Activated CD4-positive, CD25-positive, alpha-beta regulatory T cell (primary cell): ENCODE results near the gene RBM19.

ENCODE experiments used
- DNase-seq, 4 experiments: peaks; one replicate each; lab custom pipeline; 2025; lab: John Stamatoyannopoulos, UW

RBM19 gene

DNA sequence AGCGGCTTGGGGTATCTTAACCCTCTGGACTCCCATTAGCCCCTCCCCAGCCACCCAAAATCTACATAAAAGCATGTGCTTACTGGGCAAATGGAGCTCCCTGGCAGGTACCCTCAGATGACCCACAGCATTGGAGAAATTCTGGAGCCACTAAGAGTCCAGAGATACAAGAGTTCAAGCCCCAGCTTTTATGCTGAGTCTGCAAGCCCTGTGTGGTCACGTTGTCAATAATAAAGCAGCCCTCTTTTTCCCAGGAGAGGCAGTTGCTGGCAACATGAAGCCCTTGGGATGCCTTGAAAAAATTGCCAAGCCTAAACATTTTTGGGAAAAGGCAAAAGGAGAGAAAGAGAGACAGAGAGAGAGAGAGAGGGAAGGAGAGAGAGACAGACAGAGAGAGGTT lies 83.4 kb downstream of the RBM19 start:
- DNase-seq = no peak

DNA sequence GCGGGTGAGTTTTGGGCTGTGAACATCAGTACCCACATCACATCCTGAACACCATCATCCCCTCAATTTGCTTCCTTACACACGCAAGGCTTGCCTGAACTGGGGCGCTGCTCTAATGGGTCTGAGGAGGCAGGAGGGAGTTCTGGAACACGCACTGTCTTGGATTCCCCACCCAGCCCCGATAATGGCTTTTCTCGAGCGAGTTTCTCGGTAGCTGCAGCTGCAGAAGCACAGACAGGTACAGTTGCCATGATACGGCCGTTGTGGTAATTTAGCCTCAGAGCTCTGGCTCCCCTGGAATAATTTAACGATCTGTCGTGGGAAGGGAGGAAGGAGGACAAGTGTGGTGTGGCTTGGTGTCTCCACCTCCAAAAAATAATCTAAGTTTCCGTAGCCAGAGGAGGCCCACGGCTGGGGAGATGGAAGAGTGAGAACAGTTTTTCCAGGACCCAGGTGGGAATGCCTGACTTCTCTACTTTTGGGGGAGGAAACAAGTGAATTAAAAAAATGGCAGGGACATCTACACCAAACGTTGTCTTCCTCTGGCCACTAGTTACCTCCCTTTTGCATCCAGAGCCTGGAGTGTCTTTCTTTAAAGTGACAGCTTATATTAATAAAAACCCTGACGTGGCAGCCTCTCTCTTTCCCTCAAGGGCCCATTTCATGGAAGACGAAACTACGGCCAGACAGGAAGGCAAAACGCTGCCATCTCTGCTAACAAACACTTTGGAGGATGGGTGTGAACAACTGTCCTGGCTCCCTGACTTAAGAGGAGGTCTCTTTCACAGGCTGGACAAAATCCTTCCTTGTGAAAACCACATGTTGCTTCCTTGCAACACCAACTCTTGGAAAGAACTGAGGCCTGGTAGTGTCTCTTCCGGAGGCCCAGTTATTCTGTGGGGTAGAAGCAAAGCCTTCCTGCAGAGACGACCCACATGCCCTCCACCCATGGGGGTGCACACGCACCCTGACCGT lies 84.8 kb downstream of the RBM19 start:
- no peak for DNase-seq

DNA sequence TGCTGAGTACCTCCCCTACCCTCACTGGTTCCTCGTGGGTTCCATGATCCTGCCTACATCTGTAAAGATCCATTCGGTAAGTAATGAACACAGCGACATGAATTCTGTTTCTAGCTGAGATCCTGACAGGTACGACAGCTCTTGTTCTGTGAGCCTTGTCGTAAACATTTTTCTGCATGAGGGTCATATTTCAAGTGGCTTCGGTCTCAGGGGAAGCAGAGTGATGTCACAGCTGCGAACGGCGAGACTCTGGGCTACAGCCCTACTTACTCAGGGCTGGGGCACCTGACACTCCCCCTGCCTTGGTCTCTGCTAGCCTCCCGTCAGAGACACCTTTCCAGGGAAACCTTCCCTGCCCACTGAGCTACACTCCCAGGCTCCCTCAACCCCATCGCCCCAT lies 85.8 kb downstream of the RBM19 start:
- DNase-seq = no peak

DNA sequence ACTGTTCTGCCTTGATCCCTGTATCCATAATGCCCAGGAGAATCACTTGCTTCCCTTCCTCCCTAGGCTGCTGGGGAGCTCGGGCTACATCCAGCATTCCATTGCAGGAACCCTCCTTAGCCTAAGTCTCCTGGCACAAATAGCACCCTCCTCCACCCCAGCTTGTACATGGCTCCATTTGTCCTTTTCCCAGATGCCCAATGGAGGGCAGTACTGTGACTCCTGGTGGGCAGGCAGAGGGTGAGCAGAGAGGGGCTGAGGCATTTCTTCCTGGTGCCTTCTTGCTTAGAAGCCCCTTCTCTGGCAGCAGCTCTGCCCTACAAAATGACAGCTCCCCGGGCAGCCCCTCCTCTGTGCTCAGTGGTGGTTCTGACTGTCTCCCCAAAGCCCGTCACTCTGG lies 86.5 kb downstream of the RBM19 start:
- DNase-seq = no peak

DNA sequence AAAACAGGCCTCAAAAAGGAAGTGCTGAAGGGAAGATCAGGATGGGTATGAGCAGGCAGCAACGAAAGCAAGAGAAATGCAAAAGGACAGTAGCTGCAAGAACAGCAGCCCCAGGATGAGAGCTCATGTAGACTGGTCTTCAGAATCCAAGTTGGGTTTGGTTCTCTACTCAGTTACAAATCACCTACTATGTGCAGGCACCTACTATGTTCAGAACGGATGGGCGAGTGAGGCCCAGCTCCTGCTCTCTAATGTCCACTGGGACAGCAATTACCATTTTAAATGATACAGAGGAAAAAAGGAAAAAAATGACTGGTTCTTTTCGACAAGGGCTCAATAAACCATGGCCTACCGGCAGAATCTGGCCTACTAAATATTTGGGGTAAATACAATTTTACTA lies 88.5 kb downstream of the RBM19 start:
- DNase-seq = no peak

DNA sequence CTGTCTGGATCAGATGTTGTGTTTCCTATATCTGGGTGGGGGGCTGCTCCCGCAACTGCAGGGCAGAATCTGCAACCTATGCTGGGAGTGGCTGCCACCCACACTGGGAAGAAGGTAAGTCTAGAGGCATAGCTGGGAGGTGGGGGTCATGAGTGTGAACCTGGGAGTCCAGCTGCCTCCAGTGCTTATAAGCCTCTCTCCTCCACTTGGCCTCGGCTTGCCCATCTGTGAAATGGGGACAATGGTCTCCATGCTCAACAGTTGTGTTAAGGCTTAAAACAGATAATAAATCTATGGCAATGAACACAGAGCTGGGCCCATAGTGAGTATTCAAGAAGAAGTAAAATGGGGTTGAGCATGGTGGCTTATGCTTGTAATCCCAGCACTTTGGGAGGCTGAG lies 90.0 kb downstream of the RBM19 start:
- no peak for DNase-seq

DNA sequence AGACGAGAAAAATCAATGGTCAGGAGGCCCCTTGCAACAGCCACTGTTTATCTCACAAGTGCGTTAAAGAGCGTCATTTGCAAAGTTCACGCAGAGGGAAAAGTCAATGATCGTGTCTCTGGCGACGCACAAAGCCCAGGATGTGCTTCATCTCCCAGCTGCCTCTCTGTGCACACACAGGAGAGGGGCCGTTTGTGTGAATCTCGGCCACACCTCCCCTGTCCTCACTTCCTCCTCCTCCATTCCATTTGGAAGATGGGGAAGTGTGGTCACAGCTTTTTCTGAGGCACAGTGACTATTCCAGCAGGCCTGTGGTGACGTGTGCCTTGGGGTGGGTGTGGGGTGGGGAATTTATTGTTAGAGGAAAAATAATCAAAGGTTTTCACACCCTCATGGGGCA lies 90.4 kb downstream of the RBM19 start:
- DNase-seq = no peak

DNA sequence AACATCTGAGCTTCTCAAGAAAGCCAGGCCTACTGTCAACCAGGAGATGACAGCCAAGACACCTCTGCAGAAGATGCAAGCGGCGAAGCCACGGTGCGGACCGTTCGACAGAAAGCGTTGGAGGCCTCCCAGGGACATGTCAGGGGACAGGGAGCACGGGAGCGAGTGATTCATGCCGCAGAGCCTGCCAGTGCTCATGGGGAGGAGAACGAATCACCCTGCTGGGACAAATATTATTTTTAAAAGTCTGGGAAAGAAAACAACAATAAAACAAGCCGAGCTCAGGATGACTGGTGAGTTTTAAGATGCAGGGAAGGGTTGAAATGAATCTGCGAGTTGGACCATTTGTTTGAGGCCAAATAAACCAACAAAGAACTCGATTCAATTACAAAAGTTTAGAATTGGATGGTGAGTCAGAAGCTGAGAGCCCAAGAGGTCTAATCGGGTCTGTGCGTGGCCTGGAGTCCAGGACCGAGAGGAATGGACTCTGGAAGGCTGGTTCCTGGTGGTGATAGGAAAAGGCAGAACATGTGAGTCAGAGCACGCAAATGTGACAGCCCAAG lies 91.0 kb downstream of the RBM19 start:
- no peak for DNase-seq

DNA sequence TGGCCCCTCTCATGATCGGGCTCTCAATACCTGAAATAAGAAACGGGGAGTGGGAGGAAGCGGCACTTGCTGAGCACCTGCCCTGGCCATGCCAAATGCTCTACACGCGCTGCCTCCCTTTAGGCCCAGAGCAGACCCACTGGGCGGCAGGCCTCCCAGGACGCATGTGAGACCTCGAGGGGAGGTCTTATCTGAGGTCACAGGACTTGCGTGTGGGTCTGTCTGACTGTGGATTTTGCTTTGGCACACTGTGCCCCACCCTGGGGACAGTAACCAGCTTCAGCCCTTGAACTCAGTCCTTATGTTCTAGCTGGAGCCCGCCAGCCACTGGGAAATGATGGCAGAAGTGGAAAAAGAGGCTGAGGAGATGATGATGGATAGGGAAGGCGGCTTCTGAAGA lies 91.8 kb downstream of the RBM19 start:
- no peak for DNase-seq

DNA sequence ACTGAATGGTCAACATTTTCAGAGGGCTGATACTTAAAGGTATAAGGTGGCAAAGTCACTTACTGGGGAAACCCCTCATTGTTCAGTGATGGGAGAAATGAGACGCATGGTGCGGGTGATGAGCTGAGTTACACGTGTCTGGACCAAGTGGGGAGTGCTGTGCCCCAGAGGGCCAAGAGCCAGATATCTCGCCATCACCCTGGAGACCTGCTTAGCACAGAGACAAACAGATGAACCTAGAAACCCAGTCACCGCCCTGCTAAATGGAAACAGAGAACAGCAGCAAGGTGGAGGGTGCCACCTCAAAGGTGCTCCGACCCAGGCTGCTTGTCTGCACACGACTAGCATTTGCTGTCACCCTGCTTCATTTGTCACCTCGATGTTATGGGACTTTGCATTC lies 92.4 kb downstream of the RBM19 start:
- no peak for DNase-seq

DNA sequence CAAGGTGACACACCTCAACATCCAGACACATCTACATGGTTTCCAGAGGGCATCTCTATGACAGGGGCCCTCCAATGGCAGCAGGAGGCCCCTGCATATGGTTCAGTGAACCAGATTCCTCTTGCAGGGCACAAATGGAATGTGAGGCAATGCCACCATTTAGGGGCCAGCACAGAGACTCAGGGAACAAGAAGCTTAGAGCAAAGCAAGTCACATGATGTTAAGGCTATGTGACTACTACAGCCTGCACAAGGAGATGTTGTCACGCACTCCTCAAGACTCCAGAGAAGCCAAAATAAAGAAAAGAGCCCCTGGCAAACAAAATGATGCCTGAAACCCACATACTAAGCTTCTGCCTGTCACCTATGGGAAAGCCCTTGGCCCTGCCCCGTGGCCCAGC lies 95.2 kb downstream of the RBM19 start:
- no peak for DNase-seq

DNA sequence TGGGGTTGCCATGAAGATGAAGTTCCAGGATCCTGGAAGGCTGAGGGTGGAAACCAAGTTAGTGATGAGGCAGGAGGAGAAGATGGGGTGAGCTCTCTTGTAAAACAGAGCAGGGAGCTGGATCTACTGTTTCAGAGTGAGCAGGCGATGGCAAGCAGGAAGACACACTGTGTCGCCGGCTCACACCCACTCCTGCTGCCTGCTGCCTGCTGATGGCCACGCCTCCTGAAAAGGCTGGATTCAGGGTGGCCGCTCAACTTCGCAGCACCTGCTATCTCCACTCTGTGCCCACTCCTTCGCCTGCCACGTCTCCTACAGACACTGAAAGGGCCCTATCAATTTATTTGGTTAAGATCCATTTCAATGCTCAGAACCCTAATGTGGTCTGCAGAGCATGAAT lies 96.1 kb downstream of the RBM19 start:
- DNase-seq = no peak

DNA sequence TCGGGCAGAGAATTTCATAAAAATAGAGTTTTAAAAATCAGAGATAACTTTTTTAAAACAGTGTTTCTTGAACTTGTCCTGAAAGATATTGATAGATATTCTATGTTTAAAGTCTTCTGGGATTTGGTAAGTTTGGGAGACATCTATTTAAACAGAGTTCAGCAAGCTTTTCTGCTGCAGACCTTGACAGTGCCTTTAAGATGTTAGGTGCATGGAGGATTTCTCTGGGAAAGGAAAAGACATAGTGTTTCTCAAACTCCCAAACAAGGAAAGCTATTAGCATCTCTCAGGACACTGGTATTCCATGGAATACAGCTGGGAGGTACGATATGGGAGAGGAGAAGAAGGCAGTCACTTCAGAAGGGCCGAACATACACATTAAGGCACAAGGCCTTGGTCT lies 97.8 kb downstream of the RBM19 start:
- no peak for DNase-seq

DNA sequence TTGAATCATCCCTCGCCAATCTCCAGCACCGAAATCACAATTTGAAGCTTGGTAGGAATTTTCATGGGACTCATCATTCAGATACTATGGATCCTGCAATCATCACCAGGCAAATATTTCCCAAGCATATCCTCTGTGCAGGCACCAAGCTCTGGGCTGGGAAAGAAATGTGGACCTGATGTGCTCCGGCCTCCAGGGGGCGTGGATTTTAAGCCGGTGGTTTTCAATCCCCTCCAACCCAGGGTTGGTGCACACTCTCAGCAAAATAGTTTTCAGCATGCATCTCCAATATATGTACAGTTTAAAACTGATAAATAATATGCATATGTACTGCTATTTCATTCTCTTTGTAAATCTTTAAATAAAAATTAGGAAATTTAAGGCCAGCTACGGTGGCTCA lies 98.9 kb downstream of the RBM19 start:
- DNase-seq = no peak

DNA sequence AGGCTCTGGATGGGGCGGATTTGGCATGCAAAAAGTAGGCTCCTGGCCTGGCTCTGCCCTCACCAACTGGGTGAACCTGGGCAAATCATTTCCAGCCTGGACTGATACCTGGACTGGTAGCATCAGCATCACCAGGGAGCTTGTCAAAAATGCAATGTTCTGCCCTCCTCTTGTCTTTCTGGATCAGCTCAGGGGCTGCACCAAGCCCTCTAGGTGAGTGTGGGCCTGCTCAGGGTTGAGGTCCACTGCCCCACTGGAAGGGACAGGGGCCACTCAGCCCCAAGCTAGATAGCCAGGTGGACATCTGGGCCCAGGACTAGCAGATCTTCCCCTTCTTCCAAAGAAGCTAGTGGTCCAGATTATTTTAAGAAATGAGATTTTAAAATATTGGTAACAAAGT lies 99.6 kb downstream of the RBM19 start:
- no peak for DNase-seq

DNA sequence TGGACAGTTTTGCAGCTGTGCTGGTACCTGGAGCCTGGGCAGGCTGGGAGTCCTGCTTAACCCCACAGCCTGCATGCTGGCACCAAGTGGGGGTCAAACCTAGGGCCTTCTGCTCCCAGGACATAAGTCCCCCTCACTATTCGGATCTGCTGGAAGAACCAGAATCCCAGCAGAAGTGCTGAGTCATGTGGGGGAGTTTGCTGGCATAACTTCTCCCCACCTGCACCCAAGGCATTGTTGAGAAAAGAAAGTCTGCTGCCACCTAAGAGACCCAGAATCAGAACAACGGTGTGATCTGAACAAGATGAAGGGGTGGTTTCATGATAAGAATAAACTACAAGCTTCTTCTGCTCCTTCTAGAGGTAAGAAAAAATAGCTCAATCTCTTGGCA lies 102.7 kb downstream of the RBM19 start:
- DNase-seq = no peak

DNA sequence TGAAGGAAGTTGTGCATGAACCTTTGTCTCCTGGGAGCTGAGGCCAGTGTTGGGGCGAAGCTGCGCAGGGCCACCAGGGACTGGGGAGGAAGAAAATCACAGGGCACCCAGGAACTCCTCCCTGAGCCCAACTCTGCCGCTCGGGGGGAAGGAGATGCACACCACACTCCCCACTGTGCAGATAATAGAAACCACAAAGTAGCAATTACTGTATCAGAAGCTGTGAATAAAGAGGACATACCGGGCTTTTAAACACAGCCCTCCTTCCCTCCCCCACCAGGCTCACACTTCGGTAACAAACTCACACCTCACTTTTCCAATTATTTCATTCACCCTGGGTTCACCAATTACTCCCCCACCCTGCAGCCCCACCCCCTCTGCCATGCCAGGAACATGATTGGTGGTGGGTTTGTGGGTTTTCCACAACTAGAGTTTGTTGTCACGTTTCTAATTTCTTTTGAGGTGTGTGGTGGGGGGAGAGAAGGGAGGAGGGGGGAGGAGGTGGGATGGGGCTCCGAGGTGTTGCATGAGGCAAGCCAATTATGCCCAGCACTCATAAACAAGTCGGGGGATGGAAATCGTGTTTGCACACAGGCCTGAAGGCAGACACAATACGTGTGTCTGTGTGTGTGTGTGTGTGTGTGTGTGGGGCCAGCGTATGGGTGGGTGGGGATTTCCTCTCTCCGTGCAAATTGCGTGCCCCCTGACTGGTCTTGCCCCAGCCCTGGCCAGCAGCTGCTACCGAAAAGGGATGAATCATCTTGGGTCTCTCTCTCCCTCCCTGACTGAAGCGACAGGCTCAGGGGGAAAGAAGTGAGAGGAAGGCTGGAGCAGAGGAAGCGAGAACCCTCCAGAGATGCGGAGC lies 103.3 kb downstream of the RBM19 start:
- no peak for DNase-seq

DNA sequence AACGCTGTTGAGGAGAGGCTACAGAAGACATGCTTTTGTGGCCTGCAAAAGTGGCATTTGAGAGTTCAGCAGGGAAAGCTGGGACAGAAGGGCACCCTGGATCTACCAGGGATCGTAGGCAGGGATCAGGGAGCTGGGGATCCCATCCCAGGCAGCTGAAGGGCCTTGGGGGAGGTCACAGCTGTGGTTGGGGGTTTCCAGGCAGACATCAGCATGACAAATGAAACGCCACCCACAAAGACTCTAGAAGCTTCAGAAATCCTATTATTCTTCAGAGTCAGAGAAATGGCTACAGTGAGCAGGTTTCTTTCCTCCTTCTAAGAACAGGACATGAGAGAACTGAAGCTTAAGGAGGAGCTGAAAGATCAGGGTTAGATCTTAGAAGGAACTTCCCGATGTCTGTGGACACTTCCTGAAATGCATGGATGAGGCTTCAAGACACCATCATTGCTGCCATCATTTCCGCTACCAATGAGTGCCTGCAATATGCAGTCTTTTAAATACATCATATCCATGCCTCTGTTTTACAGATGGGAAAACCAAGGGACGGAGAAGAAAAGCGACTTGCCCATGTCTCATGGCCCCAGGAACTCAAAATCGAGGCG lies 104.3 kb downstream of the RBM19 start:
- no peak for DNase-seq

DNA sequence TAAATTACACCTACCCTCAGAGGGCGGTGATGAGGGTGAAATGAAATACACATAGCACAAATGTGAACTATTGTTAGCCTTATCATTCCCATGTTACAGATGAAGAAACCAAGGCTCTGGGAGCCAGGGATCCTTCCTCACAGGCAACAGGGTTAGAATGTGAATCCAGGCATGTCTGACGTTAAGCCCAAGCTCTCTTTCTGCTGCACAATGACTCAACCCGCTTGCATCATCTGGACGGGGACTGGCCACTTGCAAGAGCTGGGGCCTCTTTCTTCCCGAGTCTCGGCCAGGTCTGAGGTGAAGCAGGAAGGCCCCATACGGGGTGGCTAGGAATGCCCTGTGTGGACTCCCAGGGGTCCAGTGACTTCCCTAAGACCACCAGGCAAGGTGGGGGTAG lies 105.2 kb downstream of the RBM19 start:
- DNase-seq = no peak

DNA sequence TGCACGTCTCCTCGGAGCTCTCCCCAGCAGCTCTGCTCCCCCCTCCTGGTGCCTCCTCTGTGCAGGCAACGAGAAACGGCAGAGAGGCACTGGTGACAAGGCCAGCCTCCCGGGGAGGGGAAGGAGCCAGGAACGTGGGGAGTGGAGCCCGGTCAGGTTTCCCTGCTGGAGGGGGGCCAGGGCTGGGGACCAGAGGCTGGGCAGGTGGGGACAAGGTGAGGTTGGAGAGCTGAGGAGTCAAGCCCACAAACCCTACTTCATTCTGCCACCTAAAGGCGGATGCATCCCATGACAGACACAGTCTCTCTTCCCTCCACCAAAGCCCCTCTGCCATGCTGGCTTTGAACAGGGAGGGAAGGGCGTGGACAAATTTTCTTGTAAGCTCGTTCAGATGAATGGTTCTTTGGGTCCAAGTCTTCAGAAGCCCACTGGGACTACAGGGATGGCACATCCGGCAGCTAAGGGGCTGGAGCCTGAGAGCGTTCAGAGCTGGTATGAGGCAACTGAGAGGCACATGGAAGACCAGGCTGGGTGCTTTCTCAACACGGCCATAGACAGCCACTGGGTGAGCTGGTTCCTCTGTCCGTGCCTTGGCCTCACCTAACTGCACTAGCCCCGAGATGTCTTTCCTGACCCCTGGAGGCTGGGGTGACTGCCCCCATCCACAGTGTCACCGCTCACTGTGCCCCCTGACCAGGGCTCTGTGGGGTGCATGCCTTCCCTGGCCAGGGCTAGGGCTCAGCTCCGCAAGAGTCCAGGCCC lies 105.9 kb downstream of the RBM19 start:
- no peak for DNase-seq

DNA sequence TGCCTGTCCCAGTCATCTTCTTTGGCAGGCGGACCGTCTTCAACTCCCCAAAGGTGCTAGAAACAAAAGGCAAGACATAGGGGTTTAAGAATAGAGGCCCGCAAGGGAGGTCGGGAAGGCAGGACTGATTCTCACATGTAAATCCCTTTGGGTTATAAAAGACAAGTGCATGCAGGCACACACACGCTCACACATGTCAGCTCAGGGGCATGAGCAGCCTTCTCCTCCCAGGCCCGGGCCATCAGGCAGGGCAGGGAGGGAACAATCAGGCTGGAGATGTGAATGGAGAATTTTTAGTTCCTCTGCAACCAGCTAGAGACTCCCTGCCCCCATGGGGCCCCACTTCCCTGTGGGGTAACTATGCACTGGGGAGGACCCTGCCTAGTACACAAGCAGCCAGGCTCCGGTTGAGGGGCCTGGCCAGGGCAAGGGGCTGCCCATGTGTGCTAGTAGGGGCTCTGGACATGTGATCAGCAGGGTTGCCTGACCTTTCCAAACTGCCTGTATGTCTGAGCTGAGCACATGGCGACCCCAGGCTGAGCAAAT lies 107.2 kb downstream of the RBM19 start:
- DNase-seq = no peak
